Measurements from ENCODE around the gene CACHD1. TPM values are rescaled to one million over a fixed set of nuclear protein-coding genes. Genes with fewer than 3 reads are reported as not detected.
"Not testable (repeated sequence)": the region's sequence is repeated elsewhere in the genome, so short reads cannot be mapped to it uniquely, and the experiment has no call there.

Gene CACHD1
- total RNA-seq, 1 donor from 2014 or later = 4.3 TPM

- Histone ChIP-seq H3K27me3 (no peaks in the 10 kb centered on the region), H3K9me3 (no peaks in the 10 kb centered on the region), H3K27ac (no peak overlapping the region), H3K36me3 (no peaks in the 10 kb centered on the region), H3K4me1 (no peaks in the 10 kb centered on the region), H3K4me3 (no peak overlapping the region)
- DNase-seq (ENCODE audit: low spot score in 2 of 2) = no peak
- TF ChIP-seq CTCF (IDR thresholded peaks at IDR 0.05) = no peak
- intact Hi-C loops (cut with DNase I) = no loop called here
These were observed 251.7 kb downstream of the CACHD1 start for GRCh38 chr1:64721576-64722145.

- TF ChIP-seq CTCF (IDR thresholded peaks at IDR 0.05) = no peak
- H3K4me1 ChIP-seq = peaks cover 0 to 3% of the 10 kb centered on the region in 2 donors
- peak overlapping the region; percentile 59 to 64 for H3K27ac ChIP-seq
- H3K27me3 ChIP-seq = no peaks in the 10 kb centered on the region
- H3K4me3 ChIP-seq = no peak overlapping the region
- intact Hi-C loops (cut with DNase I) = no loop called here
- no peak for DNase-seq (ENCODE audit: low spot score in 2 of 2)
- no peaks in the 10 kb centered on the region for H3K36me3 ChIP-seq
- no peaks in the 10 kb centered on the region for H3K9me3 ChIP-seq
These were observed 257.9 kb downstream of the CACHD1 start for GRCh38 chr1:64727861-64728260.

DNA sequence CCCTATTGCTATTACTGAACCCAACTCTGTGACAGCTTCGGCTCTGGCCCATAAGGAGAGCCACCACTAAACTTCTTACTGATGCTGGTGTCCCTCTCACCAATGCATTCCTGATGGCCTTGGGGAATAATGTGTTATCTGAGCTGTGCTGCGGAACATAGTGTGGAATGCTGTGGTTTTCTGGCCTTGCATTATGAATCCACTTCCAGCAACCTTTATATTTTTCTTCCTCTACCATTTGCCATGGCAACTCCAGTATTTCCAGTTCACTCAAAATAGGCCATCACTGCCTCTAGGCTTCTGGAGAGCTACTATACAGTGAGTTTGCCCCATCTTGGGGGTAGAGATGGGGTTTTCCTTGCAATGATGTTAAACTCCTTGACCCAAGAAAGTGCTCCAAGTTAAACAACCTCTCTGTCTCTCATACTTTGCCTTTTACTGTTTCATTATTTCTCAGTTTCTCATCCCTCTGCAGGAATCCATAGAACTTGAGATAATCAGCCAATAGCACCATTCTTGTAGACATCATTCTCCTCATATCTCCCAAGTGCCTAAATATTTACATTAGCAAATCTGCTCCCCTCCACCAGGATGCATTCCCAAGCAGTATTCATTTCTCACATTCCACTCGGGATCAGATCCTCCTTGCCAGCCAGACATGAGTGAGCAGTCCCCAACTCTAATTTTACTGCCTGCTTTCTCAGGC is 263.8 kb downstream of the CACHD1 start:
- no peak overlapping the region for H3K27ac ChIP-seq
- H3K9me3 ChIP-seq = no peaks in the 10 kb centered on the region
- no peak overlapping the region for H3K4me3 ChIP-seq
- no peak for TF ChIP-seq CTCF (IDR thresholded peaks at IDR 0.05)
- H3K27me3 ChIP-seq = no peaks in the 10 kb centered on the region
- intact Hi-C loops (cut with DNase I) = no loop called here
- no peaks in the 10 kb centered on the region for H3K4me1 ChIP-seq
- H3K36me3 ChIP-seq = no peaks in the 10 kb centered on the region
- no peak for DNase-seq (ENCODE audit: low spot score in 2 of 2)

GRCh38 chr1:64734287-64734652 is 264.3 kb downstream of the CACHD1 start:
- Histone ChIP-seq H3K36me3 (no peaks in the 10 kb centered on the region), H3K27ac (no peak overlapping the region), H3K27me3 (no peaks in the 10 kb centered on the region), H3K4me1 (no peaks in the 10 kb centered on the region), H3K4me3 (no peak overlapping the region), H3K9me3 (no peaks in the 10 kb centered on the region)
- intact Hi-C loops (cut with DNase I) = no loop called here
- no peak for DNase-seq (ENCODE audit: low spot score in 2 of 2)
- no peak for TF ChIP-seq CTCF (IDR thresholded peaks at IDR 0.05)

DNA sequence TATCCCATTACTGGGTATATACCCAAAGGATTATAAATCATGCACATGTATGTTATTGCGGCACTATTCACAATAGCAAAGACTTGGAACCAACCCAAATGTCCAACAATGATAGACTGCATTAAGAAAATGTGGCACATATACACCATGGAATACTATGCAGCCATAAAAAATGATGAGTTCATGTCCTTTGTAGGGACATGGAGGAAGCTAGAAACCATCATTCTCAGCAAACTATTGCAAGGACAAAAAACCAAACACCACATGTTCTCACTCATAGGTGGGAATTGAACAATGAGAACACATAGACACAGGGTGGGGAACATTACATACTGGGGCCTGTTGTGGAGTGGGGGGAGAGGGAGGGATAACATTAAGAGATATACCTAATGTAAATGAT is 270.8 kb downstream of the CACHD1 start:
- intact Hi-C loops (cut with DNase I) = loop anchor here (10.0 kb wide), 1 partner anchor 324 kb away; no protein-coding TSS in a partner anchor

More for the DNA sequence above, 270.8 kb downstream of the CACHD1 start:
- H3K9me3 ChIP-seq; H3K27me3 ChIP-seq; H3K4me1 ChIP-seq; H3K36me3 ChIP-seq; DNase-seq (ENCODE audit: low spot score in 2 of 2); H3K4me3 ChIP-seq; H3K27ac ChIP-seq: not testable (repeated sequence)

Measured in ascending aorta (tissue), 2 donors.